ENCODE data around the gene ACSS3.
"Not testable (repeated sequence)": the region's sequence is repeated elsewhere in the genome, so short reads cannot be mapped to it uniquely, and the experiment has no call there.

ACSS3 gene

DNA sequence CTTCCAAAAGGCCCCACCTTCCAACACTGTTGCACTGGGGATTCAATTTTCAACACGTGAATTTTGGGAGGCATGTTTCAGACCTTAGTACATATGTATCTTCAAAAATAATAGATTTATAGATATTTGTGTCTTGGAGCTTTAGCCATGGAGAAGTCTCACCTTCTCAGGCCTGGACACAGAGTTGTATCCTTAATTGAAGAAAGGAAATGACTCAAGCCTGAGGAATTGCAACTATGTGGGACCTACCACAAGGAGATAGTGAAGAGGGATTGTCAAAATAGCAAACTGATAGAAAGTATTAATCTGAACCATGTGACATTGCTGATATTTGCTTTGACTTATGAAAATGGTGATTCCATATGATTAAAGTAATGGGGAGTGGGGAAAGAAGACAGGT lies 89.8 kb downstream of the ACSS3 start:
- no peak for DNase-seq (ENCODE audit: low spot score)

- no peak for DNase-seq (ENCODE audit: low spot score)
Observed at GRCh38 chr12:81168445-81168844, 90.6 kb downstream of the ACSS3 start.

GRCh38 chr12:81170072-81170471 lies 92.2 kb downstream of the ACSS3 start:
- peak; percentile 16 for DNase-seq (ENCODE audit: low spot score)

DNA sequence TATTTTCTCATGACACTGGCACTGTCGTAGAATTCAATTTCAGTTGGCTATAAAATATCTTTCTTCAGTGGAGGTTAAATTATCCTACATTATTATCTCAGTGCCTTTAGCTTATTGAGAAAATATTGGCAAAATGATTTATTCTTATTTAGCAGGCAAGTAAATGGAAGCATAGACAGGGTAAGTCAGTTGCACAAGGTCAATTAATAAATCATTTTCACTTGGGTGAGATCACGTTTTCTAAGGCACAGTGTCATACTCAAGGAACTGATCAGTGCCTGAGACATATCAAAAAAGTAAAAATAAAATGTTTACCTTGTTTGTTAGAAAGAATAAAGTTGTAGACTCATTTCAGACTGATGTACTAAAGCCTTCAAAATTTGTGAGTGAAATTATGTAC lies 95.0 kb downstream of the ACSS3 start:
- DNase-seq (ENCODE audit: low spot score) = no peak

- DNase-seq (ENCODE audit: low spot score) = no peak
Observed at GRCh38 chr12:81174664-81175063, 96.8 kb downstream of the ACSS3 start.

GRCh38 chr12:81176796-81177195 lies 98.9 kb downstream of the ACSS3 start:
- DNase-seq (ENCODE audit: low spot score) = no peak

GRCh38 chr12:81181691-81182090 lies 103.8 kb downstream of the ACSS3 start:
- no peak for DNase-seq (ENCODE audit: low spot score)

DNA sequence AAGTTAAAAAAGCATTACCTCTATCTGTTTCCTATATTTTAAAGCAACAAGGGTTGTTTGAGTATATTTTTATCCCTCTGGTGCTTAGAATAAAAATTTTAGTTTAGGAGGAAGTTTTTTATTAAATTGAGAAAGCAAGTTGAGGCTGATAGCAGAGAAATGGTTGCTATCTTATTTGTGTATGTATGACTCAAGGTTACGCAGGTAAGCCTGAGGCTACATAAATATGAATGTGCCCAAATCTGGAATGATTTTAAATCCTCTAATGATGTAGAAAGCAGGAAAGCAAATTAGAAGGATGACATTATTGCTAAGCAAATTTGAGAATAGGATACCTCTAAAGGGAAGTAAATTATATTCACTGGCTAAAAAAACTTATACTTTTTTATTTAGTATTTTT lies 109.8 kb downstream of the ACSS3 start:
- DNase-seq (ENCODE audit: low spot score) = no peak

DNA sequence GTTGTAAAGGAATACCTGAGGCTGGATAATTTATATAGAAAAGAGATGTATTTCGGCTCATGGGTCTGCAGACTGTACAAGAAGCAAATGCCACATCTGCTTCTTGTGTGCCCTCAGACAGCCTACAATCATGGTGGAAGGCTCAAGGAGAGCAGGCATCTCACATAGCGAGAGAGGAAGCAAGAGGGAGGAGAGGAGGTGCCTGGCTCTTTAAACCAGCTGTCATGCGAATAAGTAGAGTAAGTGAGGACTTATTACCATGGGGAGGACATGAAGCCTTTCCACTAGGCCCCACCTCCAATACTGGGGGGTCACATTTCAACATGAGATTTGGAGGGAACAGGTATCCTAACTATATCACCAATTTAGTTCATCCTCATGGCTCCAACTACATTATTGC lies 118.7 kb downstream of the ACSS3 start:
- no peak for DNase-seq (ENCODE audit: low spot score)

- not testable (repeated sequence) for DNase-seq (ENCODE audit: low spot score)
Observed at GRCh38 chr12:81200561-81200960, 122.7 kb downstream of the ACSS3 start.

- DNase-seq (ENCODE audit: low spot score) = no peak
Observed at GRCh38 chr12:81203671-81204204, 125.9 kb downstream of the ACSS3 start.

DNA sequence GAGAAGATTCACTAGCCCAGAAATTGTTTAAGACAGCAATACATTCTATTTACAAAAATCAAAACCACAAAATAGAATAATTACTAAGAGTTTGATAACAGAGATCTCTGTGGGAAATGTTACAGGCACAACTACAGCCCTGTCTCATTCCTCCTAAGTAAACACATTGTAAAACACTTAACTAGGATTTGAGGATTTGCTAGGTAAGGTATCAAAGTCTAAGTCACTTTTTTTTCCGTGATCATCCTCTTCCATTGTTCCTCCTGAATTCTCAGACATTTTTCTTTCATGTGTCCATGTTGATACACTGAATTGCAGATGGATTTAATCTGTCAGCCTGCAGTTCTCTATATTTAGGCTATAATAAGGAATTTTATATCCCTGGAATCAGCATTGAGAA lies 127.5 kb downstream of the ACSS3 start:
- DNase-seq (ENCODE audit: low spot score) = no peak

GRCh38 chr12:81206429-81206828 lies 128.6 kb downstream of the ACSS3 start:
- no peak for DNase-seq (ENCODE audit: low spot score)

GRCh38 chr12:81207173-81207572 lies 129.3 kb downstream of the ACSS3 start:
- no peak for DNase-seq (ENCODE audit: low spot score)

- DNase-seq (ENCODE audit: low spot score) = no peak
Observed at GRCh38 chr12:81207664-81208063, 129.8 kb downstream of the ACSS3 start.

- DNase-seq (ENCODE audit: low spot score) = no peak
Observed at GRCh38 chr12:81208187-81208911, 130.5 kb downstream of the ACSS3 start.

DNA sequence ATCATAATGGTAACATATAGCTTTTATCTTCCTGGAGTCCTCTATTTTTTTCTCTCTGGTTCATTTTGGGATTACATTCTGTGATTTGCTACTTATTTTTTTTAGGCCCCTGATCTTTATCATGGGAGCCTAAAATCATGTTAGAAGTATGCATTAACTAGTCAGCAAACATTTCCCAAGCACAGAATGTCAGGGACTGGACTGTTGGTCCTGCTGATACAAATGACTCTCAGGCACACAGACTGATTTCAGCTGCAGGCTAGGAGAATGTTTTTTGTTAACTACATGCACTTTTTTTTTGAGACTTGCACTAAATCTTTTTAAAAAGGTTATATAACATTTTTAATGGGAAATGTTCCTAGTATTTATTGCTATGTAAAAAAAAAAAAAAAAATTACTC lies 131.1 kb downstream of the ACSS3 start:
- peak; percentile 2 for DNase-seq (ENCODE audit: low spot score)

DNA sequence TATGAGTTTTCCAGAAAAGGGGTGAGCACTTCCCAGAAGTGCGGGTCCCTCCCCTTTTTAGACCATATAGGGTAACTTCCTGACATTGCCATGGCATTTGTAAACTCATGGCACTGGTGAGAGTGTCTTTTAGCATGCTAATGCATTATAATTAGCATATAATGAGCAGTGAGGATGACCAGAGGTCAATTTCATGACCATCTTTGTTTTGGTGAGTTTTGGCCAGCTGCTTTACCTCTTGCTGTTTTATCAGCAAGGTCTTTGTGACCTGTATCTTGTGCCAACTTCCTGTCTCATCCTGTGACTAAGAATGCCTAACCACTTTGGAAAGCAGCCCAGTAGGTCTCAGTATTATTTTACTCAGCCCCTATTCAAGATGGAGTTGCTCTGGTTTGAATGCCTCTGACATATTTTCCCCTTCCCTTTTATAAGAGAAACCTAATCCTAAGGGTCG lies 131.9 kb downstream of the ACSS3 start:
- not testable (repeated sequence) for DNase-seq (ENCODE audit: low spot score)

GRCh38 chr12:81211306-81211705 lies 133.4 kb downstream of the ACSS3 start:
- DNase-seq (ENCODE audit: low spot score) = no peak

- DNase-seq (ENCODE audit: low spot score) = no peak
Observed at GRCh38 chr12:81212996-81213696, 135.3 kb downstream of the ACSS3 start.

DNA sequence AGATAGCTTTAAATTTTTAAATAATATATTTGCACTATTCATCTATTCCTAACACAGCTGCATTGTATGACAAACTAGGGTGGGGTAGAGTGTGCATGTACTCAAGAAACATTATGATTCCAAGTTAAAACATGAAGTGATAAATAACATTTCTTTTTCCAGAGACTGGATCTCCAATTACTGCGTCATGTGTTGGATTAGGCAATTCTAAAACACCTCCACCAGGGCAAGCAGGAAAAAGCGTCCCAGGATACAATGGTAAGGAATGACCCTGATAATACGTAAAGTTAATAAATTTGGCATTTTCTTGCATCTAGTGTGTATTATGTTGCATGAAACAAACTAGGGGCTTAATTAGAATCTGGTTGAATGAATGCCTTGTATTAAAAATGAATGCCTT lies 138.9 kb downstream of the ACSS3 start:
- no peak for DNase-seq (ENCODE audit: low spot score)

DNA sequence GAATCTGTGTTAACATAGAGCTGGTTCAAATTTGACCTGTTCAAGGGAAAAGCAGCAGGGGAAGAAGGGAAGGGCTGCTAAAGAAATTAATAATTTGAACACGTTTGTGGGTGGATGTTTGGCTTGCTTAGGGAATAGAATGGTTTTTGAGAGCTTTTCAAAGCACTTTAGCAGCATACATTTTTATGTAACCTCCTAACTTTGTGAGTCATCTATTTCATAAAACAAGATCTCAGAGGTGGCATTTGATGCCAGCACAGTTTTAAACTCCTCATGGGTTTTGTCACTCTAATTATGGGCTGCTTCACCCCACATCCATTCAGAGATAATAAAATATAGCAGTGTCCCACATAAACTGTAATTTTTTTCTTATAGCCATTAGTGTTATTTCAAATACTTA lies 143.8 kb downstream of the ACSS3 start:
- DNase-seq (ENCODE audit: low spot score) = no peak

DNA sequence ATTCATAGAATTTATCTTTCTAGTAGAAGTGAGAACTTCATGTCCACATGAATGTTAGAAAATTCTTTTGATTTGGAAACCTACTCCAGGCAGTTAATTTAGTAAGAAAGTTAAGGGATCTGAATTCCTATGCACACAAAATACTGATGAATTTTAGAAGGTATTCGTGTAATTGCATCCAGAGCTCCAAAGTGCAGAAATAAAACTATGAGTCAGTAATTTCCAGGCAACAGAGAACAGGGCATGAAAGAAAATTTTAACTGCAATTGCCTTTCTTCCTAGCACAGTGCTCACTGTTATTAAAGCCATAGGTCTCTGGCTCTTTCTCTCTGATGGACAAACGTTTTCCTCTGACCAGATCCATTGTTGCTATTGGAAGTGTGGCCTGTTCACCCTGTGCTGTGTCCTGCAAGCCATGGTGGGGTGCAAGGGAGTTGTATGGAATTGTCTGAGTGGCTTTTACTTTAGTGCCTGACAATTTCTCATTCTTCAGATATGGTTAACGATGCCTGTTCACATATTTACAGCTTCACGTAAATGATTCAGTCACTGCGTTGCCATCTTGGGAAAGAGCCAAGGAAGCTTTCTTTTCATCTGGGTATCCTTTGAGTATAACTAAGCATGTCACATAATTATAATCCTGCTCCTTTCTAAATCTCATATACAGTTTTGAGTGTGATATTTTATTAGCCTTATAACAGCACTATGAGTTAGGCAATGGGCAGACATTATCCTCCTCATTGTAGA lies 145.1 kb downstream of the ACSS3 start:
- no peak for DNase-seq (ENCODE audit: low spot score)

All from hepatic stellate cell (primary cell).